Measurements from ENCODE around the gene SMYD3.

The SMYD3 gene

DNA sequence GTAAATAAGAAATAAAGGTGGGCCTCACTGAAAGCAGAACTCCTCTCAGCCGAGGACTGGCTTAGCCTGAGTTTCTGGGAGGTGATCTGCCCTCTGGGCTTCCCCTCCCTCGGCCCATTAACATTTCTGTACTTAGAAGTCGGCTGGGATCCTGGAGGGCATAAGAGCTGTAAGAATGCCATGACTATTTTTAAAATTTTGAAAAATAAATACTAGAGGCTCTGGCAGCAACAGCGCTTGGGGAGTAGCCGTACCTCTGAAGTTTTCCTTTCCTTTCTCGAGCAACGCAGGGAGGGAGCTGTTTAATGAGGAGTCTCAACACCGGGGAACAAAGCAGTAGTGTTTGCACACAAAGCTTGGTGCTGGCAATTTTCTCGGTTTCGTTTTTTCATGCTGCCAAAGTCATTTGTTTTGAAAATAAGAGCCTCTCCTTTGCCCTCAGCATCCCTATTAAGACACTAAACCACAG lies 498.7 kb downstream of the SMYD3 start:
- H3K4me3 ChIP-seq (ENCODE audit: low read depth, low read length), result no peak overlapping the region
- no peak for DNase-seq (ENCODE audit: low read depth)
- TF ChIP-seq, protein P1, sequence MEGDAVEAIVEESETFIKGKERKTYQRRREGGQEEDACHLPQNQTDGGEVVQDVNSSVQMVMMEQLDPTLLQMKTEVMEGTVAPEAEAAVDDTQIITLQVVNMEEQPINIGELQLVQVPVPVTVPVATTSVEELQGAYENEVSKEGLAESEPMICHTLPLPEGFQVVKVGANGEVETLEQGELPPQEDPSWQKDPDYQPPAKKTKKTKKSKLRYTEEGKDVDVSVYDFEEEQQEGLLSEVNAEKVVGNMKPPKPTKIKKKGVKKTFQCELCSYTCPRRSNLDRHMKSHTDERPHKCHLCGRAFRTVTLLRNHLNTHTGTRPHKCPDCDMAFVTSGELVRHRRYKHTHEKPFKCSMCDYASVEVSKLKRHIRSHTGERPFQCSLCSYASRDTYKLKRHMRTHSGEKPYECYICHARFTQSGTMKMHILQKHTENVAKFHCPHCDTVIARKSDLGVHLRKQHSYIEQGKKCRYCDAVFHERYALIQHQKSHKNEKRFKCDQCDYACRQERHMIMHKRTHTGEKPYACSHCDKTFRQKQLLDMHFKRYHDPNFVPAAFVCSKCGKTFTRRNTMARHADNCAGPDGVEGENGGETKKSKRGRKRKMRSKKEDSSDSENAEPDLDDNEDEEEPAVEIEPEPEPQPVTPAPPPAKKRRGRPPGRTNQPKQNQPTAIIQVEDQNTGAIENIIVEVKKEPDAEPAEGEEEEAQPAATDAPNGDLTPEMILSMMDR (conservative IDR thresholded peaks at IDR 0.05; ENCODE audit: low read depth, low read length), result no peak

DNA sequence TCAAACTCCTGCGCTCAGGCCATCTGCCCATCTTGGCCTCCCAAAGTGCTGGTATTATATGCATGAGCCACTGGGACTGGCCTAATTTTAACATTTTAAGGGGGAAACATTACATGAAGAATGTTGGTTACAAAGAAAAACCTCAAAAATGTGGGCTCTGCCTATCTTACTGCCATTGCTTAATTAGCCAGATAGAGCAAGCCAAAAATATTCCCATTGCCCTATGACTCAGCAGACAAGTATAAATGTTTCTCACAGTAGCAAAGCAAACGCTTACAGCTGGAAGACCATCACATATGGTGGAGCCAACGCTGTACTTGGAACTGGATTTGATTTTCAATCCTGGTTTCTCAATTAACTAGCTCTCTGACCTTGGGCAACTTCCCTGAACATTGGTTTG lies 502.0 kb downstream of the SMYD3 start:
- peak; percentile 97 for DNase-seq (ENCODE audit: low read depth)
- TF ChIP-seq, protein P1 (conservative IDR thresholded peaks at IDR 0.05; ENCODE audit: low read depth, low read length), result no peak
- H3K4me3 ChIP-seq (ENCODE audit: low read depth, low read length), result no peak overlapping the region

DNA sequence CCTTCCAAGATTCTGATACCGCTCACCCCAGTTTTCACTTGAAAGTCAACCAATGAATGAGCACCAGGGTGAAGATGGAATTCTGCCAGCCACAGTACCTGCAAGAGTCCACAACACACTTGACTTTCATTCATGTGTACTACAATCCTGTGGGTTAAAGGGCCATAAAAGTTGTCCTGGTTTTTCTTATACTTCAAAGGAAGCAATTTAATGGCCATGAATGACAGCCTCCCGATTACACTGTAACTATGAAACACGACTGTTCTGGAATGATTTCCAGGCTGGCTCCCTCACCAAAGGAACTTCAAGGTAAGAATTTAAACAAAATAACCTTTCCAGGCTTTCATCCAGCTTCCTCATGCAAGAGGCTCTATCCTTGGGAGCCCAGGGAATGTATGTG lies 502.8 kb downstream of the SMYD3 start:
- H3K4me3 ChIP-seq (ENCODE audit: low read depth, low read length), result no peak overlapping the region
- TF ChIP-seq, protein P1 (conservative IDR thresholded peaks at IDR 0.05; ENCODE audit: low read depth, low read length), result no peak
- no peak for DNase-seq (ENCODE audit: low read depth)

DNA sequence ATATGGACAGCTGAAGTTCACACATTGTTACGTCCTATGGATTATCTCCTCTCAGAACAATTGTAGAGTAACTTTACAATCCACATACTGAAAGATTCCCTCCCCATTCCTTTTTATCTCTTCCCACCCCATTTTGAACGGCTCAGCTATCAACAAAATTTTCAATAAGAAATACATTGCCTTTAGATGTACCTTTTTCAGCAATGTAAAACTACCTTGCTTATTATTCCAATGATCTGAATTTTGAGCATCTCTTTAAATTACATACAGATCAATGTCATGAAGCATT lies 503.7 kb downstream of the SMYD3 start:
- H3K4me3 ChIP-seq (ENCODE audit: low read depth, low read length), result no peak overlapping the region
- TF ChIP-seq, protein P1 (conservative IDR thresholded peaks at IDR 0.05; ENCODE audit: low read depth, low read length), result no peak
- no peak for DNase-seq (ENCODE audit: low read depth)

DNA sequence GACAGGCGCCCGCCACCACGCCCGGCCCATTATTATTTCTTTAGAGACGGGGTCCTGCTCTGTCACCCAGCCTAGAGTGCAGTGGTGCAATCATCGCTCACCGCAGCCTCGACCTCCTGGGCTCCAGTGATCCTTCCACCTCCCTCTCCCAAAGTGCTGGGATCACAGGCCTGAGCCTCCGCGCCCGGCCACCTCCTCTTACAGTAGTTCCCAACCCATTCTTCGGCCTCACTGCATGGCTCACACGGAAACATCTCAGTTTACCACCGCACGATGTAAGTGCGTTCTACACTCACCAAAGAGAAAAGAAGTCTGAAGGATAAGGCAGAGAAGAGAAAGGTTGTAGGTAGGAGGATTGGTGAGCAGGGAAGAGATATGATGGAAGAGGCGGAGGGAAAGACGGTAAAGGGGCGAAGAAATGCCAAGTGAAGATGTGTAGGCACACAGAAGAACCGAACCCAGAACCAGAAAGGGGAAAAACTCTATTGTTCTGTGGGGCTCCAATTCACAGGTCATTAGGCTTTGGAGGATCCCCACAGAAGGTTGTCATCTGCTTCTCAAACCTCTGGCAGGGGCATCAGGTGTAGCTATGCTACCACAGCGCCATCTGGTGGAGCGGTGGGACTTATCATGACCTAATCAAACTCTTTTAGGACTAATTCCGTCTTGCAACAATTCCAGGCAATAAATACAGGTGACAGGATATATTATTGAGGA lies 504.2 kb downstream of the SMYD3 start:
- TF ChIP-seq, protein P1 (conservative IDR thresholded peaks at IDR 0.05; ENCODE audit: low read depth, low read length), result peak; percentile 94
- H3K4me3 ChIP-seq (ENCODE audit: low read depth, low read length), result no peak overlapping the region
- DNase-seq (ENCODE audit: low read depth), result peak; percentile 97

DNA sequence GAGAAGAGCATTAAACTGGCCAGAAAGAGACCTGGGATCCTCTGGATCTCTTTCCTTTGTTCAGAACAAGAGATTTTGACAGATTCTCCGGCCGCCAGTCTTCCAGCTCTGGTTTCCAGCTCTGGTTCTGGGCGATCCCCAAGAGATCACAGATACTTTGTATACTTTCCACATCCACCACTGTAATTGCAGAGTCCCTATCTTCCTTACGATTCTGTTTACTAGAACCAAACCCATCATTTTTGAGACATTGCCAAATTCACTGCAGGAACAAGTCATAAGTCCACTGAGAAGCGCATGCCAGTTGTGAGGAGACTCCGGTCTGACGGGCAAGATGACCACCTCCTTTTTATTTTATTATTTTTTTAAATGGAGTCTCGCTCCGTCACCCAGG lies 505.2 kb downstream of the SMYD3 start:
- no peak overlapping the region for H3K4me3 ChIP-seq (ENCODE audit: low read depth, low read length)
- TF ChIP-seq, protein P1 (conservative IDR thresholded peaks at IDR 0.05; ENCODE audit: low read depth, low read length), result no peak
- DNase-seq (ENCODE audit: low read depth), result peak; percentile 93

DNA sequence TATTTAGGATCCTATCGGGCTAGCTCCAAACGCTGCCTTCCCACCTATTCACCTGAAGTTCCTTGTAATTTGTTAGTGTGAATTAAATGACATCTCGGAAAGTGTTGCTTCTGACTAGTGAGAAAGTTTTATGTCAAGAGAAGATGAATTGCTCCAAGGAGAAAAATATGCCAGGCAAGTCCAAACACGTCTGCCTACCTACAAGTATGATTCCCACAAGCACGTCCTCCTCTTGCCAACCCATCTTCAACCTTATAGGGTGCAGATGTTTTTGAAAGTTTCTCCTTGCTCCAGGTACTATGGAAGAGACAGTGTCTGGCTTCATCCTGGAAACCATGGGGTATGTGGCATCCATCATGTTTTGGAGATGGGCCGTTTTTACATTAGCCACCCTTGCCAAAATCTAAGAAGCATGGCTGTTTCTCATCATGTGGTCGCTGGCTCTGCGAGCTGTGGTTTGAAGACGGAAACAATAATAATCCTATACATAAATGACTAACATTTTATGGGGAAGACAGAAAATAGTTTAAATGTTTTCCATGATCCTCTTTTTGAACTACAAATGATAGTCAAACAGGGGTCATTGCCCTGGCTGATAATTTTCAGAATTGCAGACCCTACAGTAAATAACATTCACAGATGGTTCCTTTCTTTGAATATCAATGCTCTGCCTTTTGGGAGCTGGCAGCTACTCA lies 505.8 kb downstream of the SMYD3 start:
- peak; percentile 81 for DNase-seq (ENCODE audit: low read depth)
- TF ChIP-seq, protein P1 (conservative IDR thresholded peaks at IDR 0.05; ENCODE audit: low read depth, low read length), result no peak
- no peak overlapping the region for H3K4me3 ChIP-seq (ENCODE audit: low read depth, low read length)
